ENCODE results near the gene IFI35. TPM values are rescaled to one million over a fixed set of nuclear protein-coding genes. Genes with fewer than 3 reads are reported as not detected.

IFI35 gene
- total and polyA plus RNA-seq, 9 of the 15 experiments (the other 6 are each of a cell fraction or from before 2014, with no cell fraction given): 4.4 to 13.1 (median 10.2) TPM

GRCh38 chr17:42997984-42998938 is 8.3 kb upstream of the IFI35 start, which contains the start of gene RPL27 (continued):
- TF ChIP-seq AFF1 (IDR thresholded peaks at IDR 0.05; ENCODE audit: low read depth in 1 of 2, partially characterized antibody in 2 of 2): peak in 1 of 2 experiments; percentile 82
- TF ChIP-seq ELF1 (tag; IDR thresholded peaks at IDR 0.05): peak; percentile 99
- no peak for TF ChIP-seq SMAD3 (CRISPR knock-in tag; conservative IDR thresholded peaks at IDR 0.05)
- TF ChIP-seq LCOR (CRISPR knock-in tag; IDR thresholded peaks at IDR 0.05): peak; percentile 84; the same call in 1 of the 2 replicates
- peak; percentile 92 for TF ChIP-seq ETV5 (CRISPR knock-in tag; IDR thresholded peaks at IDR 0.05; ENCODE audit: low read depth)
- TF ChIP-seq ARID2 (IDR thresholded peaks at IDR 0.05): no peak
- TF ChIP-seq ZFP91 (CRISPR knock-in tag; IDR thresholded peaks at IDR 0.05): no peak
- peak; percentile 98 for TF ChIP-seq RBFOX2 (IDR thresholded peaks at IDR 0.05; ENCODE audit: low read depth, low read length)
- 0 out of 2 replicates have a peak, but pooled peaks have one; percentile 41 for TF ChIP-seq NCOA6 (IDR thresholded peaks at IDR 0.05)
- peak in 1 of 2 experiments; percentile 83; a peak in 1 of 4 replicates for TF ChIP-seq SRF (CRISPR knock-in tag; IDR thresholded peaks at IDR 0.05)
- TF ChIP-seq FUS (optimal IDR thresholded peaks at IDR 0.05; ENCODE audit: low read depth, low read length): no peak
- TF ChIP-seq ZNF830 (CRISPR knock-in tag; IDR thresholded peaks at IDR 0.05): 0 out of 2 replicates have a peak, but pooled peaks have one; percentile 46
- peak in 1 of 2 experiments; percentile 86; a peak in 2 of 4 replicates for TF ChIP-seq UBTF (IDR thresholded peaks at IDR 0.05; ENCODE audit: borderline replicate concordance in 1 of 2, low read depth in 2 of 2, low read length in 2 of 2)
- no peak for TF ChIP-seq MCM5 (IDR thresholded peaks at IDR 0.05; ENCODE audit: low read depth)
- TF ChIP-seq COPS2 (conservative IDR thresholded peaks at IDR 0.05): no peak
- no peak for TF ChIP-seq ZNF696 (CRISPR knock-in tag; conservative IDR thresholded peaks at IDR 0.05)
- TF ChIP-seq ZNF239 (CRISPR knock-in tag; IDR thresholded peaks at IDR 0.05): no peak; the same call in 1 of the 2 replicates
- no peak for TF ChIP-seq ZNF583 (CRISPR knock-in tag; IDR thresholded peaks at IDR 0.05)
- TF ChIP-seq ZNF174 (CRISPR knock-in tag; IDR thresholded peaks at IDR 0.05): no peak
- TF ChIP-seq ARNT (IDR thresholded peaks at IDR 0.05): peak in 1 of 2 experiments; percentile 95; a peak in 3 of 4 replicates
